Prostate gland (tissue), 2 donors: ENCODE results near the gene ADD1.

ENCODE experiments used
- CTCF ChIP-seq, 4 experiments: fragments of 200-600 bp in 2 of 4; fragments of 450-650 bp in 2 of 4; sonication (generic) in 2 of 4; IDR thresholded peaks; 1 replicate in 3 of 4; 2 replicates in 1 of 4; pipeline ENCODE4 v1.5.1; 2016 to 2019; ENCODE audit warnings: antibody characterized with exemption in 4 of 4, mild to moderate bottlenecking in 2 of 4, moderate library complexity in 2 of 4
- POLR2A ChIP-seq: fragments of 450-650 bp; IDR thresholded peaks from one replicate; pipeline ENCODE4 v1.6.1; 2016; ENCODE audit warnings: antibody characterized with exemption, mild to moderate bottlenecking

- no peak for TF ChIP-seq POLR2A
- no peak for TF ChIP-seq CTCF (IDR thresholded peaks at IDR 0.05)
These were observed 80.1 kb downstream of the ADD1 start for GRCh38 chr4:2923668-2924173.
